GM21526 (cell line): ENCODE results near the gene IRAK1BP1.
"Not testable (repeated sequence)": the region's sequence is repeated elsewhere in the genome, so short reads cannot be mapped to it uniquely, and the experiment has no call there.

Experiments used
- ATAC-seq: cut with Tn5 transposase; IDR thresholded peaks from one replicate; pipeline ENCODE4 v1.9.1; 2021; ENCODE audit warnings: moderate library complexity; ENCODE audit not compliant: unreplicated experiment, low FRiP score

IRAK1BP1 gene

GRCh38 chr6:78883651-78884050, 16.3 kb downstream of the IRAK1BP1 start:
- no peak for ATAC-seq

- ATAC-seq: not testable (repeated sequence)
These were observed 22.6 kb downstream of the IRAK1BP1 start for GRCh38 chr6:78889901-78890300.

GRCh38 chr6:78896227-78896626, 28.9 kb downstream of the IRAK1BP1 start:
- ATAC-seq: no peak

- ATAC-seq: no peak
These were observed 41.3 kb downstream of the IRAK1BP1 start for GRCh38 chr6:78908621-78909020.

GRCh38 chr6:78909391-78909790, 42.0 kb downstream of the IRAK1BP1 start:
- ATAC-seq: no peak

- no peak for ATAC-seq
These were observed 42.7 kb downstream of the IRAK1BP1 start for GRCh38 chr6:78910010-78910409.

- ATAC-seq: no peak
These were observed 43.3 kb downstream of the IRAK1BP1 start for GRCh38 chr6:78910591-78911171.

- no peak for ATAC-seq
These were observed 44.0 kb downstream of the IRAK1BP1 start for GRCh38 chr6:78911218-78911940.

GRCh38 chr6:78916411-78916810, 49.1 kb downstream of the IRAK1BP1 start:
- ATAC-seq: no peak

GRCh38 chr6:78917788-78918187, 50.4 kb downstream of the IRAK1BP1 start:
- ATAC-seq: no peak

- ATAC-seq: not testable (repeated sequence)
These were observed 53.8 kb downstream of the IRAK1BP1 start for GRCh38 chr6:78921168-78921567.

- ATAC-seq: no peak
These were observed 58.0 kb downstream of the IRAK1BP1 start for GRCh38 chr6:78925317-78925716.

- ATAC-seq: no peak
These were observed 68.2 kb downstream of the IRAK1BP1 start for GRCh38 chr6:78935553-78935952.

- ATAC-seq: no peak
These were observed 69.2 kb downstream of the IRAK1BP1 start for GRCh38 chr6:78936515-78936914.

GRCh38 chr6:78942446-78942845, 75.1 kb downstream of the IRAK1BP1 start:
- no peak for ATAC-seq

GRCh38 chr6:78947529-78947928, 80.2 kb downstream of the IRAK1BP1 start:
- ATAC-seq: no peak

GRCh38 chr6:78947962-78948361, 80.6 kb downstream of the IRAK1BP1 start:
- no peak for ATAC-seq

GRCh38 chr6:78948785-78949184, 81.4 kb downstream of the IRAK1BP1 start:
- ATAC-seq: no peak

GRCh38 chr6:78952362-78952761, 85.0 kb downstream of the IRAK1BP1 start:
- no peak for ATAC-seq
